HCT116 (cell line): ENCODE measurements around the gene PAPOLB. TPM values are rescaled to one million over a fixed set of nuclear protein-coding genes. Genes with fewer than 3 reads are reported as not detected.
"Not testable (repeated sequence)": the region's sequence is repeated elsewhere in the genome, so short reads cannot be mapped to it uniquely, and the experiment has no call there.

ENCODE experiments used
- ATAC-seq: fragments of 200-7000 bp; cut with Tn5 transposase; 2 replicates; pipeline ENCODE4 v1.9.1; 2020; ENCODE audit warnings: mild to moderate bottlenecking, moderate library complexity
- BruUV-seq: library from RNA; stranded (reverse); fragments of 400-500 nt; replicated peaks from 2 replicates; lab custom pipeline; 2021; lab: Mats Ljungman, UMichigan
- CTCF ChIA-PET: fragments of 300-600 bp; sonication (Branson Sonifier 250); formaldehyde crosslinking; loops from one replicate; lab custom pipeline; 2021; ENCODE audit warnings: antibody characterized with exemption; lab: Charles Lee
- POLR2A ChIA-PET: fragments of 300-600, 350-600 bp; sonication (Branson Sonifier 250); formaldehyde crosslinking; loops from one replicate; lab custom pipeline; 2021; ENCODE audit warnings: antibody characterized with exemption; lab: Charles Lee
- RAD21 ChIA-PET, 2 experiments: fragments of 300-600 bp; sonication (Branson Sonifier 250); formaldehyde crosslinking; loops; one replicate each; lab custom pipeline; 2023; ENCODE audit warnings: low total read pairs in 2 of 2; ENCODE audit not compliant: uncharacterized antibody in 2 of 2, unreplicated experiment in 2 of 2, low non-redundant PET in 1 of 2; lab: Charles Lee
- DNase-seq: peaks from one replicate; pipeline ENCODE4 v3.0.0-alpha.2; 2010; ENCODE audit warnings: low read depth, low spot score
- H2AFZ ChIP-seq: fragments of 200-600 bp; shearing (Covaris generic), sonication (generic); 2 replicates; pipeline ENCODE4 v1.6.1; 2017; ENCODE audit warnings: low read depth, mixed run types, mixed read lengths, antibody characterized with exemption, low read length; ENCODE audit not compliant: poor library complexity, severe bottlenecking
- H3K27ac ChIP-seq: 2 replicates; pipeline ENCODE4 v1.5.1; 2012; ENCODE audit warnings: low read depth, low read length
- H3K27me3 ChIP-seq: fragments of 200-600 bp; sonication (generic); 2 replicates; pipeline ENCODE4 v1.6.1; 2016; ENCODE audit warnings: mixed run types, low read length, mixed read lengths; ENCODE audit not compliant: insufficient read depth
- H3K36me3 ChIP-seq, 2 experiments: fragments of 200-500 bp in 1 of 2; fragments of 200-600 bp in 1 of 2; sonication (Bioruptor generic) in 1 of 2; sonication (generic) in 1 of 2; 2 replicates each; pipeline versions ENCODE4 v1.5.1 to v1.6.1; 2014 to 2016; ENCODE audit warnings: low read length in 2 of 2, inconsistent platforms in 1 of 2, mixed read lengths in 1 of 2, mixed run types in 1 of 2; ENCODE audit not compliant: insufficient read depth in 2 of 2, control insufficient read depth in 1 of 2
- H3K4me1 ChIP-seq, 2 experiments: fragments of 200-600 bp in 1 of 2; sonication (generic) in 1 of 2; 2 replicates each; pipeline versions ENCODE4 v1.5.1 to v1.6.1; 2012 to 2017; ENCODE audit warnings: low read length in 2 of 2, inconsistent platforms in 1 of 2, mild to moderate bottlenecking in 1 of 2, mixed read lengths in 1 of 2, mixed run types in 1 of 2, moderate library complexity in 1 of 2; ENCODE audit not compliant: insufficient read depth in 2 of 2, control insufficient read depth in 1 of 2
- H3K4me2 ChIP-seq: fragments of 200-600 bp; sonication (generic); 2 replicates; pipeline ENCODE4 v1.6.1; 2017; ENCODE audit warnings: mixed run types, low read length, mixed read lengths
- H3K4me3 ChIP-seq, 2 experiments: fragments of 200-600 bp in 1 of 2; sonication (generic) in 1 of 2; replicated peaks in 1 of 2; 2 replicates each; pipeline ENCODE4 v1.5.1; 2011 to 2016; ENCODE audit warnings: low read length in 2 of 2, control low read depth in 1 of 2, low read depth in 1 of 2, mild to moderate bottlenecking in 1 of 2, mixed read lengths in 1 of 2, mixed run types in 1 of 2
- H3K79me2 ChIP-seq: fragments of 200-600 bp; sonication (generic); 2 replicates; pipeline ENCODE4 v1.6.1; 2017; ENCODE audit warnings: mild to moderate bottlenecking, mixed run types, low read length, moderate library complexity, mixed read lengths; ENCODE audit not compliant: insufficient read depth
- H3K9ac ChIP-seq: fragments of 200-600 bp; sonication (generic); 2 replicates; pipeline ENCODE4 v1.6.1; 2016; ENCODE audit warnings: low read length, mixed read lengths
- H3K9me2 ChIP-seq: fragments of 200-600 bp; sonication (generic), shearing (Covaris generic); 2 replicates; pipeline ENCODE4 v1.6.1; 2017; ENCODE audit warnings: mixed run types, mild to moderate bottlenecking, moderate library complexity; ENCODE audit not compliant: insufficient read depth
- H3K9me3 ChIP-seq, 2 experiments: fragments of 200-500 bp in 1 of 2; fragments of 200-600 bp in 1 of 2; sonication (Bioruptor generic) in 1 of 2; sonication (generic) in 1 of 2; 2 replicates each; pipeline ENCODE4 v1.6.1; 2014 to 2017; ENCODE audit warnings: low read length in 2 of 2, mixed read lengths in 2 of 2, inconsistent platforms in 1 of 2, low read depth in 1 of 2, mild to moderate bottlenecking in 1 of 2, mixed run types in 1 of 2, moderate library complexity in 1 of 2; ENCODE audit not compliant: control insufficient read depth in 1 of 2, insufficient read depth in 1 of 2
- H4K20me1 ChIP-seq: fragments of 200-600 bp; sonication (generic), shearing (Covaris generic); 2 replicates; pipeline ENCODE4 v1.6.1; 2017; ENCODE audit warnings: mixed run types, mild to moderate bottlenecking, moderate library complexity; ENCODE audit not compliant: insufficient read depth
- CBX3 ChIP-seq: IDR thresholded peaks from 2 replicates; pipeline ENCODE4 v1.6.1; 2012; ENCODE audit warnings: low read depth
- CEBPB ChIP-seq: IDR thresholded peaks from 2 replicates; pipeline ENCODE4 v1.6.1; 2012; ENCODE audit warnings: low read depth
- ELF1 ChIP-seq: IDR thresholded peaks from 2 replicates; pipeline ENCODE4 v1.6.1; 2012; ENCODE audit warnings: low read depth, borderline replicate concordance
- FOSL1 ChIP-seq: IDR thresholded peaks from 2 replicates; pipeline ENCODE4 v1.6.1; 2012; ENCODE audit warnings: low read depth
- MAX ChIP-seq: IDR thresholded peaks from 2 replicates; pipeline ENCODE4 v1.6.1; 2012
- POLR2A ChIP-seq: IDR thresholded peaks from 2 replicates; pipeline ENCODE4 v1.7.0; 2011; ENCODE audit warnings: borderline replicate concordance; ENCODE audit not compliant: insufficient read depth, insufficient read length; ENCODE audit errors: extremely low read depth
- POLR2AphosphoS5 ChIP-seq: IDR thresholded peaks from 2 replicates; pipeline ENCODE4 v1.6.1; 2011; ENCODE audit warnings: mild to moderate bottlenecking, low read depth, low read length, moderate library complexity
- SIN3A ChIP-seq: IDR thresholded peaks from 2 replicates; pipeline ENCODE4 v1.6.1; 2012; ENCODE audit warnings: low read depth
- SRF ChIP-seq: IDR thresholded peaks from 2 replicates; pipeline ENCODE4 v1.6.1; 2012; ENCODE audit warnings: low read depth
- TCF7L2 ChIP-seq: IDR thresholded peaks from 2 replicates; pipeline ENCODE4 v1.7.0; 2011; ENCODE audit warnings: borderline replicate concordance, inconsistent platforms; ENCODE audit not compliant: insufficient read depth, insufficient read length; ENCODE audit errors: extremely low read depth
- ZBTB33 ChIP-seq: IDR thresholded peaks from 2 replicates; pipeline ENCODE4 v1.6.1; 2011; ENCODE audit warnings: mild to moderate bottlenecking, low read length, moderate library complexity; ENCODE audit not compliant: insufficient replicate concordance; ENCODE audit errors: extremely low read depth
- ZFX ChIP-seq: fragments of 450-650 bp; IDR thresholded peaks from 2 replicates; pipeline ENCODE4 v1.6.1; 2017
- ZNF274 ChIP-seq: fragments of 200-500 bp; sonication (Bioruptor generic); IDR thresholded peaks from 2 replicates; pipeline ENCODE4 v1.6.1; 2014; ENCODE audit warnings: mild to moderate bottlenecking, low read depth, low read length, inconsistent platforms
- intact Hi-C: fragments of 100-400 bp; cut with micrococcal nuclease; formaldehyde crosslinking; loops from 2 replicates; pipeline ENCODE4 v1.10.0; 2022
- total RNA-seq: library from RNA; stranded (reverse); gene quantifications from one replicate; pipeline ENCODE4 v1.2.1, GENCODE V29; 2021; ENCODE audit not compliant: unreplicated experiment
- TF ChIP-seq, protein P1 (sequence below): IDR thresholded peaks from 2 replicates; pipeline ENCODE4 v1.6.1; 2012

Gene PAPOLB
- total RNA-seq, 1 experiment from 2014 or later, result 0.20 TPM

DNA sequence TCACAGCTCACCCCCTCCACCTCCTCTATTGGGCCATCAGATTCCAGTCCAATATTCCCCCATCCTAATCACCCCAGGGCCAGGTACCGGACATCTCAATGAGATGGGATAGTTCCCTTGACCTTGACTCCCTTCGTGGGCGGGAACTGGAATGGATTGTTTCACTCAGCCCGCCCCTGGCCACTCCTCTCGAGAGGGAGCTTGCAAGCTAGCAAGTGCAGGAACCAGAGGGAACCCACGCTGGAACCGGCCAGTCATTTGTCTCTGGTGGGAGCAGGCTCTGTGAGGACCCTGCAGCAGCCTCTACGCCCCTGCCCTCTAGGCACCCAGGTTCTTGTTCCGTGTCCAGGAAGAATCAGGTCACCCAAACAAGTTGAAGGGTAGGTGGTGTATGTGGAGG is 32.7 kb upstream of the PAPOLB start:
- Histone ChIP-seq H3K4me3 (no peak overlapping the region), H3K4me1 (no peaks in the 10 kb centered on the region), H4K20me1 (no peaks in the 10 kb centered on the region), H3K27me3 (no peaks in the 10 kb centered on the region), H3K4me2 (no peak overlapping the region), H3K79me2 (no peaks in the 10 kb centered on the region), H2AFZ (no peak overlapping the region), H3K27ac (no peak overlapping the region), H3K9me3 (no peaks in the 10 kb centered on the region), H3K9ac (no peak overlapping the region), H3K36me3 (no peaks in the 10 kb centered on the region), H3K9me2 (no peaks in the 10 kb centered on the region)
- DNase-seq (no peak), ATAC-seq (no peak)
- no TSS peak for BruUV-seq
- POLR2A ChIA-PET, result no interaction called here
- TF ChIP-seq MAX, result no peak
- TF ChIP-seq, protein P1, sequence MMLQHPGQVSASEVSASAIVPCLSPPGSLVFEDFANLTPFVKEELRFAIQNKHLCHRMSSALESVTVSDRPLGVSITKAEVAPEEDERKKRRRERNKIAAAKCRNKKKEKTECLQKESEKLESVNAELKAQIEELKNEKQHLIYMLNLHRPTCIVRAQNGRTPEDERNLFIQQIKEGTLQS, result no peak
- RAD21 ChIA-PET, result no interaction called here
- intact Hi-C loops, result no loop called here
- CTCF ChIA-PET, result no interaction called here

DNA sequence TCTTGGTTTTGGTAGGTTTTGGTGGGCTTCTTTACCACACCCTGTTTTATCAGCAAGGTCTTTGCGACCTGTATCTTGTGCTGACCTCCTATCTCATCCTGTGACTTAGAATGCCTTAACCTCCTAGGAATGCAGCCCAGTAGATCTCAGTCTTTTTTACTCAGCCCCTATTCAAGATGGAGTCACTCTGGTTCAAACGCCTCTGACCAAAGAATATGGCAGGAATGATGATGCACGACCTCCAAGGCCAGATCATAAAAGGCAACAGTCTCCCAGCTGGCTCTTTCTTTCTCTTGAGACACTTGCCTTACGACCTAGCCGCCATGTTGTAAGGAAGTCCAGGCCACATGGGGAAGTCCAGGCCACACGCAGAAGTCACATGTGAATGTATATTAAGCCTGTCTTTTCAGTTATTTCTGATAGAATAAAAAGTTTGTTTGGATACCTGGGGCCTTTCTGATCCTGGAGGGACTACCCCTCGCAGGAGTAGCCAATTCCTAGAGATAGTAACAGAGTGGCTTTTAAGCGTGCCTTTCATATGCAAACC is 32.2 kb upstream of the PAPOLB start:
- ChIA-PET RAD21 (no interaction called here), CTCF (no interaction called here)
- BruUV-seq, result no TSS peak
- H3K9ac ChIP-seq, result no peak overlapping the region
- ATAC-seq, result no peak
- no peaks in the 10 kb centered on the region for H4K20me1 ChIP-seq
- no peak overlapping the region for H3K4me3 ChIP-seq
- H3K36me3 ChIP-seq, result no peaks in the 10 kb centered on the region
- H3K27ac ChIP-seq, result no peak overlapping the region
- intact Hi-C loops, result no loop called here
- H3K79me2 ChIP-seq, result no peaks in the 10 kb centered on the region
- no peak for DNase-seq
- H3K4me1 ChIP-seq, result no peaks in the 10 kb centered on the region
- no peaks in the 10 kb centered on the region for H3K9me3 ChIP-seq
- no peak overlapping the region for H3K4me2 ChIP-seq
- TF ChIP-seq SRF, result no peak
- no peak for TF ChIP-seq ZBTB33
- TF ChIP-seq POLR2AphosphoS5, result no peak
- TF ChIP-seq FOSL1, result no peak
- TF ChIP-seq TCF7L2, result no peak
- no peak for TF ChIP-seq ZFX
- TF ChIP-seq CBX3, result no peak
- TF ChIP-seq CEBPB, result no peak
- TF ChIP-seq ZNF274, result no peak
- no peak for TF ChIP-seq POLR2A
- TF ChIP-seq ELF1, result no peak
- no peak for TF ChIP-seq SIN3A
- TF ChIP-seq, all 23 proteins: peak for 0
- Histone ChIP-seq H3K9me2 (no peaks in the 10 kb centered on the region), H2AFZ (no peak overlapping the region), H3K27me3 (no peaks in the 10 kb centered on the region)
- POLR2A ChIA-PET, result no interaction called here

- H4K20me1 ChIP-seq, ATAC-seq, DNase-seq, H3K27ac ChIP-seq, H2AFZ ChIP-seq, H3K4me1 ChIP-seq, POLR2A ChIA-PET, H3K9ac ChIP-seq, H3K36me3 ChIP-seq, RAD21 ChIA-PET, BruUV-seq, H3K9me2 ChIP-seq, H3K9me3 ChIP-seq, intact Hi-C loops, H3K4me3 ChIP-seq, H3K27me3 ChIP-seq, H3K4me2 ChIP-seq, H3K79me2 ChIP-seq: not testable (repeated sequence)
- CTCF ChIA-PET, result interaction anchor here (1.7 kb wide), 1 partner anchor 10 kb away, joined by 7 read pairs; the partner anchor contains the start of gene RADIL
Observed at GRCh38 chr7:4893188-4893587, 31.4 kb upstream of the PAPOLB start.
